A673 (cell line): ENCODE results near the gene RGS3. TPM values are rescaled to one million over a fixed set of nuclear protein-coding genes. Genes with fewer than 3 reads are reported as not detected.

ENCODE experiments used
- BruUV-seq: library from RNA; stranded (reverse); fragments of 400-500 nt; replicated peaks from 2 replicates; lab custom pipeline; 2021; lab: Mats Ljungman, UMichigan
- CTCF ChIA-PET: fragments of 300-600 bp; sonication (Branson Sonifier 250); formaldehyde crosslinking; loops from one replicate; lab custom pipeline; 2022; ENCODE audit warnings: antibody characterized with exemption; lab: Charles Lee
- POLR2A ChIA-PET: fragments of 300-600 bp; sonication (Branson Sonifier 250); formaldehyde crosslinking; loops from one replicate; lab custom pipeline; 2022; ENCODE audit warnings: antibody characterized with exemption; ENCODE audit not compliant: low non-redundant PET; lab: Charles Lee
- DNase-seq: peaks from one replicate; pipeline ENCODE4 v3.0.0-alpha.2; 2015; ENCODE audit warnings: low spot score
- H3K27ac ChIP-seq: fragments of 200-600 bp; sonication (generic); 2 replicates; pipeline ENCODE4 v1.5.1; 2016; ENCODE audit warnings: mixed run types, low read depth, mild to moderate bottlenecking, mixed read lengths, antibody characterized with exemption, low read length; ENCODE audit not compliant: poor library complexity, severe bottlenecking
- H3K27me3 ChIP-seq: fragments of 200-600 bp; sonication (generic); replicated peaks from 2 replicates; pipeline ENCODE4 v1.6.1; 2017; ENCODE audit warnings: mixed run types, low read depth, mild to moderate bottlenecking, mixed read lengths, antibody characterized with exemption, low read length; ENCODE audit not compliant: insufficient read depth, poor library complexity
- H3K36me3 ChIP-seq: fragments of 200-600 bp; sonication (generic); 2 replicates; pipeline ENCODE4 v1.6.1; 2016; ENCODE audit warnings: mixed run types, mild to moderate bottlenecking, mixed read lengths, antibody characterized with exemption, low read length; ENCODE audit not compliant: insufficient read depth, poor library complexity, severe bottlenecking
- H3K4me1 ChIP-seq: fragments of 200-600 bp; sonication (generic); 2 replicates; pipeline ENCODE4 v1.6.1; 2017; ENCODE audit warnings: mixed run types, mild to moderate bottlenecking, mixed read lengths, antibody characterized with exemption, low read length; ENCODE audit not compliant: insufficient read depth, poor library complexity, severe bottlenecking
- H3K4me3 ChIP-seq: fragments of 200-600 bp; sonication (generic); 2 replicates; pipeline ENCODE4 v1.5.1; 2016; ENCODE audit warnings: low read depth, mixed run types, mild to moderate bottlenecking, mixed read lengths, low read length; ENCODE audit not compliant: poor library complexity, severe bottlenecking
- H3K9me3 ChIP-seq: fragments of 200-600 bp; sonication (generic); 2 replicates; pipeline ENCODE4 v1.6.1; 2016; ENCODE audit warnings: mixed run types, low read depth, mild to moderate bottlenecking, mixed read lengths, antibody characterized with exemption, low read length; ENCODE audit not compliant: poor library complexity, severe bottlenecking
- EZH2 ChIP-seq: fragments of 200-600 bp; sonication (generic); IDR thresholded peaks from 2 replicates; pipeline ENCODE4 v1.6.1; 2017; ENCODE audit warnings: borderline replicate concordance, low read depth, mild to moderate bottlenecking, mixed read lengths, antibody characterized with exemption, low read length; ENCODE audit not compliant: poor library complexity, severe bottlenecking
- intact Hi-C: fragments of 100-400 bp; cut with micrococcal nuclease; formaldehyde crosslinking; loops from one replicate; pipeline ENCODE4 v1.10.0; 2022; ENCODE audit not compliant: unreplicated experiment
- total RNA-seq: library from RNA; stranded (reverse); gene quantifications from 2 replicates; pipeline ENCODE4 v1.2.3, GENCODE V29; 2021
- TF ChIP-seq, protein P1 (sequence below): fragments of 300-800, 200-600 bp; sonication (generic); conservative IDR thresholded peaks from 2 replicates; pipeline ENCODE4 v1.5.1; 2017; ENCODE audit warnings: low read depth, mild to moderate bottlenecking, antibody characterized with exemption, low read length, moderate library complexity, mixed read lengths

The RGS3 gene
- total RNA-seq, 1 experiment from 2014 or later = 19.2 TPM

DNA sequence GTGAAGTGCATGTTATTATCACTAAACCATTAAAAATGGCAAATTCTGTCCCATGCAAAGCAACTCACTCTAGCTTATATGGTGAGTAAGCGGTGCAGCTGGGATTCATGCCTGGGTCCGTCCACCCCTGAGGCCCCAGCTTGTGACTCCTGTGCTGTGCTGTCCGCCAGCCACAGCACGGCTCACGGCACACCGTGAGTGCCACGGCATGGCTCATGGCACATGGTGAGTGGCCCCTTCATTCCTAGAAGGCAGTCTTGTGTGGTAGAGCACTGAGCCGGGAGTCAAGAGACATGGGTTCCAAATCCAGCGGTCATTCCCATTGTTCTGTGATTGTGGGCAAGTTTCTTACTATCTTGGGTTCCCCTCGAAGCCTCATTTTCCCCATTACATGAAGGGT, 18.8 kb downstream of the RGS3 start:
- BruUV-seq = no TSS peak
- no peak for TF ChIP-seq EZH2
- TF ChIP-seq, protein P1, sequence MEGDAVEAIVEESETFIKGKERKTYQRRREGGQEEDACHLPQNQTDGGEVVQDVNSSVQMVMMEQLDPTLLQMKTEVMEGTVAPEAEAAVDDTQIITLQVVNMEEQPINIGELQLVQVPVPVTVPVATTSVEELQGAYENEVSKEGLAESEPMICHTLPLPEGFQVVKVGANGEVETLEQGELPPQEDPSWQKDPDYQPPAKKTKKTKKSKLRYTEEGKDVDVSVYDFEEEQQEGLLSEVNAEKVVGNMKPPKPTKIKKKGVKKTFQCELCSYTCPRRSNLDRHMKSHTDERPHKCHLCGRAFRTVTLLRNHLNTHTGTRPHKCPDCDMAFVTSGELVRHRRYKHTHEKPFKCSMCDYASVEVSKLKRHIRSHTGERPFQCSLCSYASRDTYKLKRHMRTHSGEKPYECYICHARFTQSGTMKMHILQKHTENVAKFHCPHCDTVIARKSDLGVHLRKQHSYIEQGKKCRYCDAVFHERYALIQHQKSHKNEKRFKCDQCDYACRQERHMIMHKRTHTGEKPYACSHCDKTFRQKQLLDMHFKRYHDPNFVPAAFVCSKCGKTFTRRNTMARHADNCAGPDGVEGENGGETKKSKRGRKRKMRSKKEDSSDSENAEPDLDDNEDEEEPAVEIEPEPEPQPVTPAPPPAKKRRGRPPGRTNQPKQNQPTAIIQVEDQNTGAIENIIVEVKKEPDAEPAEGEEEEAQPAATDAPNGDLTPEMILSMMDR = no peak
- H3K4me1 ChIP-seq = no peaks in the 10 kb centered on the region
- no peaks in the 10 kb centered on the region for H3K27me3 ChIP-seq
- no peak overlapping the region for H3K4me3 ChIP-seq
- H3K27ac ChIP-seq = no peak overlapping the region
- intact Hi-C loops = no loop called here
- H3K36me3 ChIP-seq = no peaks in the 10 kb centered on the region
- ChIA-PET POLR2A (no interaction called here), CTCF (no interaction called here)
- no peak for DNase-seq
- no peaks in the 10 kb centered on the region for H3K9me3 ChIP-seq

DNA sequence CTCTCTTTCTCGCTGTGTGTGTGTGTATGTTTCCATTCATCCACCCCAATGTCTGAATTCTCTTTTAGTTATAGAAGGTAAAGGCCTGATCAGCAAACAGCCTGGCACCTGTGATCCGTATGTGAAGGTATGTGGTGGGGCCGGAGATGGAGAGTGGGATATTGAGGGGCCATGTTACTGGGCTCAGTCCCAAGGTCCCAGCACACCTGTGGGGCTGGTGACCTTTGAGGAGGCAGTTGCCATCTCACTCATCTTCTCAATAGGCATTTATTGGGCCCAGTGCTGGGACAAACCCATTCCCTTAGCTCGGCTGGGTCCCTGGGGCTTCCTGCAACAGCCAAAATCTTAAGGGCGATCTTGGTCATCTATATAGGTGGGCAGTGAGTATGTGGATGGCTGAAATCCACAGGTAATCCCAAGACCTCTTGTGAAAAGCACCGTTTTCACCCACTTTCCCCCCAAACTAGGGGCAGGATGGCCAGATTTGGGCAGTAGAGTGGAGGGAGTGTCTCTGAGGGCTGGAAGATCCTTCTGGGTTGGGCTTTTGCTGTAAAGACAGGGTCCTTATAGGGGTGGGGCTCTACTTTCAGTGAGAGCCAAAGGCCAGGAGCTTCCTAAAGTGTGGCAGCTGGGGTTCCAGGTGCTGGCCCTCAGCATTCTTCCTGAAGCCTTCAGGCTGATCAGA, 19.6 kb downstream of the RGS3 start:
- BruUV-seq = no TSS peak
- DNase-seq = no peak
- Histone ChIP-seq H3K36me3 (no peaks in the 10 kb centered on the region), H3K27ac (no peak overlapping the region), H3K27me3 (no peaks in the 10 kb centered on the region), H3K4me1 (no peaks in the 10 kb centered on the region), H3K4me3 (no peak overlapping the region), H3K9me3 (no peaks in the 10 kb centered on the region)
- intact Hi-C loops = no loop called here
- ChIA-PET CTCF (no interaction called here), POLR2A (no interaction called here)
- TF ChIP-seq EZH2 = no peak
- TF ChIP-seq, protein P1 = no peak

DNA sequence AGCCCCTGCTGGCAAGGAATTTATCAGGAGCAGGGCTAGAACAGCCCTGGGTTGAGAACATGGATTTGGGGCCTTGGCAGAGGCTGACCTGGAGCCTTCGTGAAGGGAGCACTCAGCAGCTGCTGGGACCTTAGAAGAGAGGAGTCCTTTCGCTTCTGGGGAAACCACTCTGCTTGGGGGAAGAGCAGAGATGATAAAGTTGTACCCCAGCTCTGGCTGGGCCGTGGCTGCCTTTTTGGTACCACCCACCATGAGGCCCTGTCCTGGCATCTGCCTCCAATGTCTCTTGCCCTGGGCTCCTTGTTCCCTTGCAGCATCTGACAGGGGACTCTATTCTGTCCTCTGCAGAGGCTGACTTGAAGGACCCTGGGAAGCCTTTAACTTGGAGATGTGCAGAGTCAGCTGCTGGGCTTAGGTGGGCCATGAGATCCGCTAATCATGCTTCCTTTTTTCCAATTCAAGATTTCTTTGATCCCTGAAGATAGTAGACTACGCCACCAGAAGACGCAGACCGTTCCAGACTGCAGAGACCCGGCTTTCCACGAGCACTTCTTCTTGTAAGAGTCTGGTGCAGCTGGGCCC, 20.2 kb downstream of the RGS3 start:
- intact Hi-C loops = no loop called here
- no TSS peak for BruUV-seq
- POLR2A ChIA-PET = interaction anchor here (0.6 kb wide), 2 partner anchors 237 to 263 kb away, joined by 13 to 20 read pairs; no protein-coding TSS in a partner anchor

More for the DNA sequence above, 20.2 kb downstream of the RGS3 start:
- no peak for DNase-seq
- H3K9me3 ChIP-seq = no peaks in the 10 kb centered on the region
- no peaks in the 10 kb centered on the region for H3K36me3 ChIP-seq
- no peak overlapping the region for H3K4me3 ChIP-seq
- TF ChIP-seq, protein P1 = no peak
- no peak for TF ChIP-seq EZH2
- H3K27ac ChIP-seq = no peak overlapping the region
- no peaks in the 10 kb centered on the region for H3K4me1 ChIP-seq
- CTCF ChIA-PET = no interaction called here
- no peaks in the 10 kb centered on the region for H3K27me3 ChIP-seq
